Transverse colon (tissue), 4 donors: ENCODE measurements around the gene FLVCR2.

Experiments used
- CTCF ChIP-seq, 5 experiments: fragments of 200-600 bp in 3 of 5; fragments of 450-650 bp in 2 of 5; sonication (generic) in 3 of 5; IDR thresholded peaks; 1 replicate in 2 of 5; 2 replicates in 3 of 5; pipeline ENCODE4 v1.5.1; 2016 to 2017; ENCODE audit warnings: antibody characterized with exemption in 5 of 5, inconsistent platforms in 3 of 5, mild to moderate bottlenecking in 2 of 5, moderate library complexity in 1 of 5
- EP300 ChIP-seq: sonication (generic); formaldehyde crosslinking; IDR thresholded peaks from one replicate; pipeline ENCODE4 v1.6.1; 2017; ENCODE audit warnings: antibody characterized with exemption, low read depth
- POLR2A ChIP-seq: fragments of 450-650 bp; IDR thresholded peaks from one replicate; pipeline ENCODE4 v1.6.1; 2016; ENCODE audit warnings: antibody characterized with exemption, mild to moderate bottlenecking, moderate library complexity
- POLR2AphosphoS5 ChIP-seq, 3 donors: sonication (generic); formaldehyde crosslinking; IDR thresholded peaks; one replicate each; pipeline ENCODE4 v1.6.1; 2016; ENCODE audit warnings: antibody characterized with exemption in 3 of 3

- TF ChIP-seq CTCF (IDR thresholded peaks at IDR 0.05) (no peak), EP300 (no peak), POLR2A (no peak), POLR2AphosphoS5 (IDR thresholded peaks at IDR 0.05) (no peak)
Observed at GRCh38 chr14:75610834-75611233, 32.4 kb downstream of the FLVCR2 start.
